Measurements from ENCODE around the gene CBFA2T2.

DNA sequence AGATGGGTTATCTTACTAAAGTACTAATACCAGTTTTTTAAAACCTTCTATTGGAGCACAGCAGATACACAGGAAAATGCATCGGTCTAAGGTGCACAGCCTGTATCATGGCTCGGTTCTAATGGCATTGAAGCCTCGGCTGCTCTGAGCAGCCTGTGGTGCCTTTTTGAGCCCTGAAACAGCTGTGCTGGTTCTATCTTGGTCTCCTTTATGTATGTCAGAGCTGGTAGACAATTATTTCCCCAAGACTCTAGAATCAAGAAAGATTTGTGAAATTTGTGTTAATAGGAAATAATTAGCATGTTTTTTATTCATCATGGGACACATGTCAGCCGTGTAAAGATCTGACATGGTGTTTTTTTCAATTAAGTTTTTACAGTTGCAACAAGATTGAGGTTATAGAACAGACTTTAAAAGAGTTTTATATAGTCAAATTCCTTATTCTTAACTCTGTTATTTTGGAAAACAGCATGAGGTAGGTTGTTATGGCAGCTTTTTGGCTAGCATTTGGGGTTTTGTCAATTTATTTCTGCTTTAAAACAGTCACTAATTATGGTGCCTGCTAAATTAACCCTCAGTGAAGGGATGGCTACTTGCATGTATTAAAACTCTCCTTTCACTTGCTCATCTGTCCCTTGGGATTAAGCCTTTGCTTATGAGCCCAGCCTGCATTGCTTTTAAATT lies 132.0 kb downstream of the CBFA2T2 start:
- TF ChIP-seq, protein P1, sequence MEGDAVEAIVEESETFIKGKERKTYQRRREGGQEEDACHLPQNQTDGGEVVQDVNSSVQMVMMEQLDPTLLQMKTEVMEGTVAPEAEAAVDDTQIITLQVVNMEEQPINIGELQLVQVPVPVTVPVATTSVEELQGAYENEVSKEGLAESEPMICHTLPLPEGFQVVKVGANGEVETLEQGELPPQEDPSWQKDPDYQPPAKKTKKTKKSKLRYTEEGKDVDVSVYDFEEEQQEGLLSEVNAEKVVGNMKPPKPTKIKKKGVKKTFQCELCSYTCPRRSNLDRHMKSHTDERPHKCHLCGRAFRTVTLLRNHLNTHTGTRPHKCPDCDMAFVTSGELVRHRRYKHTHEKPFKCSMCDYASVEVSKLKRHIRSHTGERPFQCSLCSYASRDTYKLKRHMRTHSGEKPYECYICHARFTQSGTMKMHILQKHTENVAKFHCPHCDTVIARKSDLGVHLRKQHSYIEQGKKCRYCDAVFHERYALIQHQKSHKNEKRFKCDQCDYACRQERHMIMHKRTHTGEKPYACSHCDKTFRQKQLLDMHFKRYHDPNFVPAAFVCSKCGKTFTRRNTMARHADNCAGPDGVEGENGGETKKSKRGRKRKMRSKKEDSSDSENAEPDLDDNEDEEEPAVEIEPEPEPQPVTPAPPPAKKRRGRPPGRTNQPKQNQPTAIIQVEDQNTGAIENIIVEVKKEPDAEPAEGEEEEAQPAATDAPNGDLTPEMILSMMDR (IDR thresholded peaks at IDR 0.05; ENCODE audit: borderline replicate concordance, extremely low read depth, low read length, poor library complexity, severe bottlenecking): no peak
- no peak for TF ChIP-seq EZH2 (IDR thresholded peaks at IDR 0.05; ENCODE audit: borderline replicate concordance, low read depth, low read length, severe bottlenecking)

Data from DND-41 (cell line).